GM19328 (cell line): ENCODE results near the gene PHACTR4.
"Not testable (repeated sequence)": the region's sequence is repeated elsewhere in the genome, so short reads cannot be mapped to it uniquely, and the experiment has no call there.

ENCODE experiments used
- ATAC-seq: cut with Tn5 transposase; IDR thresholded peaks from one replicate; pipeline ENCODE4 v1.9.1; 2021; ENCODE audit warnings: mild to moderate bottlenecking, moderate library complexity; ENCODE audit not compliant: unreplicated experiment

Gene PHACTR4

DNA sequence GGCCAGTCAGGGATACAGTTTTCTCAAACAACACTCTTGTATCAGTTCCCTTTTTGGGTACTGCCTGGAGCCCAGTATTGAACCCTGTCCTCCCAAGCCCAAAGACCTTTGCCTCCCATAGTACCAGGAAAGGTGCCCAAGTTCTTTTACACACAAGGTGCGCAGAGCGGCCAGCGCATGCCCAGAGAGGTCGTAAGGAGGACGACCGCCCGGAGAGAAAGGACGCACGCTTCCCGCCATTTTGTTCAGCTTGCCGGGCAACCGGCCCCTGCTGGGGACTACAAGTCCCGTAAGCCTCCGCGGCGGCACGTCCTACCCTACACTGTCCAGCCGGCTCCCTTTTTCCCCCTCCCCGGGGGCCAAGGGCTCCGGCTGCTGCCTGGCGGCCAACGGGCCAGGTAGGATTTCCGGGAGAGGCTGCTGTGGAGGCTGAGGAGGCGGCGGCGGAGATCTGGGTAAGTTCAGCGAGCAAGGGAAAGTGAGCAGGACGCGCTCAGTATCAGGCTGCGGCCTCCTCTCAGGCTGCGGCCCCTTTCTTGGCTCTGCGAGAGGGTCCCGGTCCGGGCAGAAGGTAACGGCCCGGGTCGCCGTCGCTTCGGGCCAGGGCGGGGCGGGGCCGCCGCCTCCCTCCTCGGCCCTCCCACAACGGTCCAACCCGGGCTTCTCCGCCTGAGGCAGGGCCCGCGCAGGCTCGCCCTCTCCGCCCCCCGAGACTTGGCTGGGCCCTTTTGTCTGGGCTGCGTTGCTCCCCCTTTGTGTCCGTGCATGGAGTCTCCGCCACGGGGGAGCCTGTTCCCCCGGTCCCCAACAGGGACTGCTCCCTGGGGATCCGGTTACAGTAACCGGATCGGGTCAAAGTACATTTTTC lies at the start of gene PHACTR4:
Gene PHACTR4, plus strand, starts transcription at position 370 of the 868 bp plus-strand sequence. CDS start 37,708 bp downstream, outside the sequence.
- ATAC-seq = peak; percentile 85

DNA sequence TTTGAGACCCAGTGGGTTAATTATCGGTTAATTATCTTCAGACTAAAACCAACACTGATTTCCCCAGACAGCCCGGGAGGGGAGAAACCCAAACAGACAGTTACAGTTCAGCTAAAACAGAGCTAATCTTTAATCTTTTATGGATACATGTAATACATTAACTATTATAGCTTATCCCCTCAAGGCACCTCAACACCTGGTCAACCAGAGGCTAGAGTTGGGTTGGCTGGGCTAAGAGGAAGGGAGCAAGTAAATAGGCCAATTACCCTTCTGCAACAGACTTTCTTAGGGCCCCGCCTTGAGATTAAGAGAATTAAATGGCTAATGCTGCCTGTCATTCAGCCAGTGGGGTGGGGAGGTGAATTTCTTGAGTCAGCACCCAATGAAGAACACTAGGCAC lies 47.3 kb upstream of the PHACTR4 start:
- no peak for ATAC-seq

DNA sequence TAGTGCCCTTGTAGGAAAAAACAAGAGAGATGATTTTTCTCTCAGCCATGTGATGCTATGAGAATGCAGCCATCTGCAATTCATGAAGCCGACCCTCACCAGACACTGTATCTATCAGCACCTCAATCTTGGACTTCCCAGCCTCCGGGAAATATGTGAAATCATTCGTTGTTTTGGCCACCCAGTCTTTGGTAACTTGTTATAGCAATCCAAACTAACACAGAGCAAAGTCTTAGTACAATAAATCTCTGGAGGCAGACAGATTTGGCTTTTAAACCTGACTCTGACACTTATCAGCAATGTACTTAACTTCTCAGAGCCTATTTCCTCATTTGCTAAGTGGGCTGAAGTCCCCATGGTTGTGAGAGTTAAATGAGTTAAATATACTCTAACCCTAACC lies 45.8 kb upstream of the PHACTR4 start:
- ATAC-seq = no peak

DNA sequence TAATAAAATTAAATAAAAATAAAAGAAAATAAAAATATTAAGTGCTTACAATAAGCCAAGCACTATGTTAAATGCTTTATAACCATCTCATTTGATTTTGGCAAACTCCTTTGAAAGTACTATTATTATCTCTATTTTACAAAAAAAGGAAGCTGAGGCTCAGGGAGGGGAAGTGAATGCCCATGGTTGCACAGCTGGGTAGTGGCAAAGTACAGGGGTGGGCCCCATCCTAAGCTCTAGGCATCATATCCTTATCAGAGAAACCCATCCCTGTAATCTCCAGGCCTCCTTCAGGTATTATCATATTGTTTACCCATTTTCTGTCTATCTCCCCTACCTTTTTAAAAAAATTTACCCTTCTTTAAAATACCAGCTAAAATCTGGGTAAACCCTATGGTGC lies 43.0 kb upstream of the PHACTR4 start:
- ATAC-seq = no peak

DNA sequence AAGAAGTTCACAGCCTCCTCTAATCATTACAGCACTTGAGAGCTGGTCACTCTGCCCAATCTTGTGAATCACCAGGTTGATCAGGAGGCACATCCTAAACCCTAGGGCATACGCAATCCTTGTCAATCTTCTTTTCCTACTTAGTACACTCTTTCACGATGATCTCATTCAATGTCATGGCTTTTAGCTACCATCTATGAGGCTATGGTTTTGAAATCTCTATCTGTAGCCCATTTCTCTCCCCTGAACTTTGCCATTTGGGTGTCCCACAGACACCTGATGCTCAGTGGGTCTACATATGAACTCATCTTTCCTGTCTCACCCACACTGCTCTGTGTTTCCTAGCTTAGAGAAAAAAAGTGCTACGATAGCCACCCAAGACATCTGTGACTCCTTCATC lies 42.6 kb upstream of the PHACTR4 start:
- ATAC-seq = no peak

DNA sequence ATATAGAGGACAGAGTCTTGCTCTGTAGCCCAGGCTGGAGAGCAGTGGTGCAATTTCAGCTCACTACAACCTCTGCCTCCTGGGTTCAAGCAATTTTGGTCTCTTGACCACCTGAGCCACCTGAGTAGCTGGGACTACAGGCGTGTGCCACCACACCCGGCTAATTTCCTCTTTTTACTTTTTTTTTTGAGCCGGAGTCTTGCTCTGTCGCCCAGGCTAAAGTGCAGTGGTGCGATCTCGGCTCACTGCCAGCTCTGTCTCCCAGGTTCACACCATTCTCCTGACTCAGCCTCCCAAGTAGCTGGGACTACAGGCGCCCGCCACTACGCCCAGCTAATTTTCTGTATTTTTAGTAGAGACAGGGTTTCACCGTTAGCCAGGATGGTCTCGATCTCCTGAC lies 42.1 kb upstream of the PHACTR4 start:
- ATAC-seq = not testable (repeated sequence)

DNA sequence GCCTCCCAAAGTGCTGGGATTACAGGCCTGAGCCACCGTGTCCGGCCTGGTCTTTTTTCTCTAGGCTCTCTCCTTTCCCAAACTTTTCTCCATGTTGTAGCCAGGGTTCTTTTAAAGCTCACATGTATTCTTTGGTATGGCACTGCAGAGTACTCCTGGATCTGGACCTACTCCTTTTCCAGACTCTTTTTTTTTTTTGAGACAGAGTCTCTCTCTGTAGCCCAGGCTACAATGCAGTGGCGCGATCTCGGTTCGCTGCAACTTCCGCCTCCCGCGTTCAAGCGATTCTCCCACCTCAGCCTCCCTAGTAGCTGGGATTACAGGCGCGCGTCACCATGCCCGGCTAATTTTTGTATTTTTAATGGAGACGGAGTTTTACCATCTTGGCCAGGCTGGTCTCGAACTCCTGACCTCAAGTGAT lies 41.3 kb upstream of the PHACTR4 start:
- no peak for ATAC-seq

DNA sequence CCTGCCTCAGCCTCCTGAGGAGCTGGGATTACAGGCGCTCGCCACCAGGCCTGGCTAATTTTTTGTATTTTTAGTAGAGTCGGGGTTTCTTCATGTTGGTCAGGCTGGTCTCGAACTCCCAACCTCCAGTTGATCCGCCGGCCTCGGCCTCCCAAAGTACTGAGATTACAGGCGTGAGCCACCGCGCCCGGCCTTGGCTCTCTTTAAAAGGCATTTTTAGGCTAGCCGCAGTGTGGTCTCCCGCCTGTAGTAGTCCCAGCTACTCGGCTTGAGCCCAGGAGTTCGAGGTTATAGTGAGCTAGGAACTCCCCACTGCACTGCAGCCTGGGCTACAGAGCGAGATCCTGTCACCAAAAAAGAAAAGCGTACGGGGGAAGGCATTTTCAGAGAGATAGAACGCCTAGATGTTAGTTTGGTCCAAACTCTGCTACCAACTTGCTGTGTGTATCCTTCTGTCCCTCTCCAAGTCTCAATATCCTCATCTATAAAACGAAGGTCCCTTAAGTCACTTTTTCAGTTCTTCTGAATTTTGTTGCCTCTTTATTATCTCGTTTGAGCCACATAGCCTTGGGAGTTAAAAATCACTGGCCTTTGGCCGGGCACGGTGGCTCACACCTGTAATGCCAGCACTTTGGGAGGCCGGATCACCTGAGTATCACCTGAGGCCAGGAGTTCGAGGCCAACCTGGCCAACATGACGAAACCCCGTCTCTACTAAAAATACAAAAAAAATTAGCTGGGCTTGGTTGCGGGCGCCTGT lies 40.0 kb upstream of the PHACTR4 start:
- ATAC-seq = peak; percentile 9

DNA sequence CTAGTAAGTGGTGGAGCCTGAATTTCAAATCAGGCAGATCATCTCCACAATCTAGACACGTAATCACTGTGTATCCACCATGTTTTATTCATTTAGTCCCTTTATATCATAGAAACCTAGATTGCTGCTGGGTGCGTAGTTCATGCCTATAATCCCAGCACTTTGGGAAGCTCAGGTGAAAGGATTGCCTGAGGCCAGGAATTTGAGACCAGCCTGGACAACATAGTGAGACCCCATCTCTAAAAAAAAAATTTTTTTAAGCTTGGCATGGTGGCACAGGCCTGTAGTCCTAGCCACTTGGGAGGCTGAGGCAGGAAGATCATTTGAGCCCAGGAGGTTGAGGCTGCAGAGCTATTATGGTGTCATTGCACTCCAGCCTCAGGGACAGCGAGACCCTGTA lies 30.6 kb upstream of the PHACTR4 start:
- ATAC-seq = no peak

DNA sequence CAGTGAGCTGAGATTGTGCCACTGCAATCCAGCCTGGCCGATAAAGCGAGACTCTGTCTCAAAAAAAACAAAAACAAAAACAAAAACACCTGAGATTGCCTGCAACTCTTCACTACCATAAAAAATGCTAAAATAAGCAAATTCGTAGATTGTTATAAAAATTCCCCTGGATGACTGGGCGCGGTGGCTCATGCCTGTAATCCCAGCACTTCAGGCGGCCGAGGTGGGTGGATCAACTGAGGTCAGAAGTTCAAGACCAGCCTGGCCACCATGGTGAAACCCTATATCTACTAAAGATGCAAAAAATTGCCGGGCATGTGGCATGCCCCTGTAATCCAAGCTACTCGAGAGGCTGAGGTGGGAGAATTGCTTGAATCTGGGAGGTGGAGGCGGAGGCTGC lies 30.0 kb upstream of the PHACTR4 start:
- ATAC-seq = no peak

DNA sequence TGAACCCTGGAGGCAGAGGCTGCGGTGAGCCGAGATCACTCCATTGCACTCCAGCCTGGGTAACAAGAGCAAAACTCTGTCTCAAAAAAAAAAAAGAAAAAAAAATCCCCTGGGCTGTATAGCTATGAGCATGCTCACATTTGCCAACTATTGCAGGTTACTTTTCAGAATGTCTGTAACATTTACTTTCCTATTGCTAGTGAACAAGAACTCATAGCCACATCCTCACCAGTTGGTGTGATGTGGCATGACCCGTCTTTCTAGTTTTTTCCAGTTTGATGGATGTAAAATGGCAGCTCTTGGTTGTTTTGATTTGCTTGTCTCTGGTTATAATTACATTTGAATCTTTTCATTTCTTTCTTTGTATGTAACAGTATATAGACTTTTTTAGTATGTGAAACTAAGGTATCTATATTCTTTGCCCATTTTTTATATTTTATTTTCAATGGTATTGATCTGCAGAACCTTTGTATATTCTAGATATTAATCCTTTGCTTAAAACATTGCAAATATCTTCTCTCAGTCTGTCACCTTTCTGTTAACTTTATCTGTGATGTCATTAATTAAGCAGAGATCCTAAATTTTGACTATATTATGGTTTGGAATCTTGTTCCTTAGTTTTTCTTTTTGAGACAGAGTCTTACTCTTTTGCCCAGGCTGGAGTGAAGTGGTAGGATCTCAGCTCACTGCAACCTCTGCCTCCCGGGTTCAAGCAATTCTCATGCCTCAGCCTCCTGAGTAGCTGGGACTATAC lies 29.1 kb upstream of the PHACTR4 start:
- no peak for ATAC-seq

DNA sequence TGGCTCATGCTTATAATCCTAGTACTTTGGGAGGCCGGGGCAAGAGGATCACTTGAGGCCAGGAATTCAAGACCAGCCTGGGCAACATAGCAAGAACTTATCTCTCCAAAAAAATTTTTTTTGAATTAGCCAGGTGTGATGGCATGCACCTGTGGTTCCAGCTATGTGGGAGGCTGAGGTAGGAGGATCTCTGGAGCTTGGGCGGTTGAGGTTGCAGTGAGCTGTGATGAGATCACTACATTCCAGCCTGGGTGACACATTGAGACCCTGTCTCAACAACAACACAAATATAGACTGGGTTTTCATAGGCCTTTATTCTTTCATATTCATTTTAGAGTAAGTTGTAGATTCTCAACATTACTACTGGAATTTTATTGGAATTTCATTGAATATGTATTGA lies 27.9 kb upstream of the PHACTR4 start:
- ATAC-seq = no peak

DNA sequence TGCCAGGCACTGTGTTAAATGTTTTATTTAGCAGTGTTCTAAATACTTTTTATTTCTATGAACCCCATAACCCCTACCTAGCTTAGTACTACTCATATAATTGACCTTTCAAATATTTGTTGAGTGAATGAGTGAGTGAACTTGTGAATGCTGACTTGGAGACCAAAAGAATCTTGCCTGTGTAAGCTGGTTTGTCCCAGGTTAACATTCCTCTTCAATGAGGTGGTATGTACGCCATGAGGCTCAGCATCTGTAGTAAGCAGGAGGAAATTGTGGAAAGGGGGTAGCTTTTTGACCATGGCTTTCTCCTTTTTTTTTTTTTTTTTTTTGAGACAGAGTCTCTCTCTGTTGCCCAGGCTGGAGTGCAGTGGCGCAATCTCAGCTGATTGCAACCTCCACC lies 26.1 kb upstream of the PHACTR4 start:
- ATAC-seq = no peak

DNA sequence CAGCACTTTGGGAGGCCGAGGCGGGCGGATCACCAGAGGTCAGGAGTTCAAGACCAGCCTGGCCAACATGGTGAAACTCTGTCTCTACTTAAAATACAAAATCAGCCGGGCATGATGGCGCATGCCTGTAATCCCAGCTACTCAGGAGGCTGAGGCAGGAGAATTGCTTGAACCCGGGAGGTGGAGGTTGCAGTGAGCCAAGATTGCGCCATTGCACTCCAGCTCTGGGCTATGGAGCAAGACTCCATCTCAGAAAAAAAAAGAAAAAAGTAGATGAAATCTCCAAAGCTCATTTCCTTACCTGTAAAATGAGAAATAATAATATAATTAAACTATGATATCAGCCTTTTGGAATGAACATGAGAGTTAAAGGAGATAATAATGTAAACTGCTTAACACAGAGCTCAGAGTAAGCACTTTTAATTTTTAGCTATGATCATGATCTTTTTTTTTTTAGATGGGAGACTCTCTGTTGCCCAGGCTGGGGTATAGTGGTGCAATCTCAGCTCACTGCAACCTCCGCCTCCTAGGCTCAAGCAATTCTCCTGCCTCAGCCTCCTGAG lies 16.2 kb upstream of the PHACTR4 start:
- ATAC-seq = not testable (repeated sequence)

DNA sequence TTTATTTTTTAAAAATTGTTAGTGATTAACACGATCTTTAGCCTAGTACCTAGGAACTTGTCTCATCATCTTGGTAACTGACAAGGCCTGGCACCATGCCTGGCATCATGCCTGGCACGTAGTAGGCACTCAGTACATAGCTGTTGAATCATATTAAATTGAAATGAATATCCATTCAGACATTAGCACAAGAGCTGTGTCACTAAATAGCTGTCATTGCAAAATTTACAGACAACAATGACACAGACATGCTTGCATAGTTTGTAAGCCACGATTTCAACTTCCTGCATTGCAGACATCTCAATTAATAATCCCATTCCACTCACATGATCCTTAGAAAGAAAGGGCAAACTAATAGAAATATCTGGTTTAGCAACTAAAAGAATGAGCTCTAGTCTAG lies 15.4 kb upstream of the PHACTR4 start:
- no peak for ATAC-seq

DNA sequence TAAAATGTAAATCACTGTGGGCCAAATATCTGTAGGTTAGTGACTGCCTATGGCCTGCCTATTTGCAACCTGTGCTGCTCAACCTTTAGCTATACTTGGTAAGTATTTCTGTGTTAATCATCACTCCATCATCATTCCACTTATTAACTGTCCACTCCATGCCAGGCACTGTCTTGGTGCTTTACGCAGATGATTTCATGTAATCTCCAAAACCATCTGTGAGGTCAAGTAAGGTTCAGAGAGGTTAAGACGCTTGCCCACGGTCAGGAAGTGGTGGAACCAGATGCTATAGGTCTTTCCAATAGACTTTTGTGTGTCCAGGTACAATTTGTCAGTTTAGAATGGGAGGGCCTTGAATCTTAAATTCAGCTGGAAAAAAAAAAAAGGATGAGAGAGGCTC lies 10.8 kb upstream of the PHACTR4 start:
- ATAC-seq = no peak

DNA sequence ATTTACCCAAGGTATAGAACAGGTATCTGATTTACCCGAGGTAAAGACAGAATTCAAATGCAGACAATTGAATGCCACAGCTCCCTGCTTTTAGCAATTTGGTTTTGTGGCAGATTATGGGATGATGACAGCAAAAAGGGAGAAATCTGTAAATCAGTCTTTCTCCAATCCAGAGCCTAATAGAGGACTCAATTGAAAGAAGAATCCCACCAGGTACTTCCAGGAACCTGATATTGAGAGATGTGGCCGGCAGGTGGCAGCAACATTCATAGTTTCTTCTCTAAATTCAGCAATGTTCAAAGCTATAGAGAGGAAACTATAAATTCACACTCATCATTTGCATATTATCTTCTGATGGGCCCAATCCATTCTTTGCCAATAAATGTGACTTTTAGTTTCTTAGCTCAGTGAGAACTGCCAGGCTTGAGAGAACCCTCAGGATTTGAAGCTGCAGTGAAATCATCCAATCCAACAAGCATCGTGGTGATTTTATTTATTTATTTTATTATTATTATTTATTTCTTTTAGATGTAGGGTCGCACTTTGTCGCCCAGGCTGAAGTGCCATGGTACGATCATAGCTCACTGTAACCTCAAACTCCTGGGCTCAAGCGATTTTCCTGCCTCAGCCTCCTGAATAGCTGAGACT lies 9.8 kb upstream of the PHACTR4 start:
- no peak for ATAC-seq

DNA sequence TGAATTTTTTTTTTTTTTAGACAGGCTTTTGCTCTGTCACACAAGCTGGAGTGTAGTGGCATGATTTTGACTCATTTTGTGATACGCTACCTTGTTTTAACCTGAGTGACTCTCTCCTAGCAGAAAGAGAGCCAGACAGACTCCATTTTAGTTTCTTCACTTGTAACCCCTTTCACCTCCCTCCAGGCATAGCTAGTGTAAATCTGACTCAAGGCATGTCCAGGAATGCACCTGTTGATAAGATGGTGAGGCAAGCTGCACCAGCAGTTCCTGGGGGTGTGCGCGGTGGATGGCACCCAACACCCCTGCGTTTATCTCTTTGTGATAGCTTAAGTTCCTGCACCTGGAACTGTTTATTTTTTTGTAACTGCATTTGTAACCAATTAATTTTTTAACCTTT lies 4.7 kb upstream of the PHACTR4 start:
- ATAC-seq = no peak

DNA sequence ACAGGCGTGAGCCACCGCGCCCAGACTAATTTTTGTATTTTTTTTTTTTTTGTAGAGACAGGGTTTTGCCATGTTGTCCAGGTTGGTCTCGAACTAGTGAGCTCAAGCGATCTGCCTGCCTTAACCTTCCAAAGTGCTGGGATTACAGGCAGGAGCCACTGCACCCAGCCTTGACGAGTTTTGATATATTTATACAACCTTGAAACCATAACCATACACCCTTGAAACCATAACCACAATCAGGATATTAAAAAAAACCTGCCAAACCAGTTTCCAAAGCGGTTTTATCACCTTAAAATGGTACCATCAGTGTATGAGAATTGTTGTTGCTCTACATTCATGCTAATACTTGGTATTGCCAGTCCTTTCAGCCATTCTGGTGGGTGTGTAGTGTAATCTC lies 3.7 kb upstream of the PHACTR4 start:
- ATAC-seq = no peak

DNA sequence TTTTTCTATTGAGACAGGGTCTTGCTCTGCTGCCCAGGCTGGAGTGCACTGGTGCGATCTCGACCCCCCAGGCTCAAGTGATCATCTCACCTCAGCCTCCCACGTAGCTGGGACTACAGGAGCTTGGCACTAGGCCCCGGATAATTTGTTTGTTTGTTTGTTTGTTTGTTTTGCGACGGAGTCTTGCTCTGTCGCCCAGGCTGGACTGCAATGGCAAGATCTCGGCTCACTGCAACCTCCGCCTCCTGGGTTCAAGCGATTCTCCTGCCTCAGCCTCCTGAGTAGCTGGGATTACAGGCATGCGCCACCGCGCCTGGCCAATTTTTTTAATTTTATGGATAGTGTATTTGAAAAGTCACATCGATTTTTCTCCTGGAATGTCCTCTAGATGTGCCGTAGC lies 932 bp upstream of the PHACTR4 start:
- ATAC-seq = not testable (repeated sequence)
